ENCODE results near the gene ETDC.
"Not testable (repeated sequence)": the region's sequence is repeated elsewhere in the genome, so short reads cannot be mapped to it uniquely, and the experiment has no call there.

The ETDC gene

GRCh38 chrX:135309430-135309923 is at the start of gene ETDC:
TSS of gene ETDC (plus strand) at chrX:135309480. CDS start at chrX:135309480, 0 bp downstream.
- no peak for DNase-seq (ENCODE audit: low read depth)

GRCh38 chrX:135260976-135261375 is 48.3 kb upstream of the ETDC start:
- not testable (repeated sequence) for DNase-seq (ENCODE audit: low read depth)

GRCh38 chrX:135263376-135263775 is 45.9 kb upstream of the ETDC start:
- not testable (repeated sequence) for DNase-seq (ENCODE audit: low read depth)

- DNase-seq (ENCODE audit: low read depth): no peak
Observed at GRCh38 chrX:135264206-135264605, 45.1 kb upstream of the ETDC start.

GRCh38 chrX:135273162-135273561 is 36.1 kb upstream of the ETDC start:
- DNase-seq (ENCODE audit: low read depth): no peak

DNA sequence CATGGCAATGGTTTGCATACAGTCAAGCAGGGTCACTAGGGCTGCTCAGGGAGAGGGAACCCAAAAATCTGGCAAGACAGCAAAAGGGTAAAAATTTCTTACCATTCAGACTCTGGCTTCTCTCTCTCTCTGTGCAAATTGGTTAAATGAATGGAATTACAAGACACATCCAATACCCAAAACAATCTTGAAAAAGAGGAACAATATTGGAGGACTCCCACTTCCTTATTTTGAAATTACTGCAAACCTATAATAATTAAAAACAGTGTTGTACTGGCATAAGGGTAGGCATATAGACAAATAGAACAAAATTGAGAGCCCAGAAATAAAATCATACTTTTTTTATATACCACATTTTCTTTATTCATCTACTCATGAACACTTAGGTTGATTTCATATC is 33.3 kb upstream of the ETDC start:
- DNase-seq (ENCODE audit: low read depth): no peak

DNA sequence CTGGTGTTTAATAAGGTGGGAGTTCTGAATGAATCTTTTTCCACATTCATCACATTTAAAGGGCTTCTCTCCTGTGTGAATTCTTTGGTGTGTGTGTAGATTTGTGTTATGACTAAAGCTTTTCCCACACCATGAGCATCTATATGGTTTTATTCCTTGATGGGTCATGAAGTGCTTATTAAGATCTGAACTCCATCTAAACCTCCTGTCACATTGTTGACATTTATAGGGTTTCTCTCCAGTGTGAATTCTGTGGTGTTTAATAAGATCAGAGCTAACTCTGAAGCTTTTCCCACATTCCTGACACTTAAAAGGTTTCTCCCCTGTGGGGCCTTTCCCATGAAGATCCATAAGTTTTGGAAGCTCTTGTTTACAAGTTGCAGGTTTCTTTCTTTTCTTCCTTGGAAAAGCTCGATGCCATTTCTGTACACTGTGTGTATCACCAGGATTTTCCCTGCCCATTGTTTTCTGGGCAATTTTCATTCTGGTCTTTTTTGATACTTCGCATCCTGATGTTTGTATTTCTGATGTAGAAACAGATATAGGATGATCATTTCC is 21.9 kb upstream of the ETDC start:
- no peak for DNase-seq (ENCODE audit: low read depth)

GRCh38 chrX:135295238-135295943 is 13.9 kb upstream of the ETDC start:
- no peak for DNase-seq (ENCODE audit: low read depth)

GRCh38 chrX:135295944-135296305 is 13.4 kb upstream of the ETDC start:
- no peak for DNase-seq (ENCODE audit: low read depth)

DNA sequence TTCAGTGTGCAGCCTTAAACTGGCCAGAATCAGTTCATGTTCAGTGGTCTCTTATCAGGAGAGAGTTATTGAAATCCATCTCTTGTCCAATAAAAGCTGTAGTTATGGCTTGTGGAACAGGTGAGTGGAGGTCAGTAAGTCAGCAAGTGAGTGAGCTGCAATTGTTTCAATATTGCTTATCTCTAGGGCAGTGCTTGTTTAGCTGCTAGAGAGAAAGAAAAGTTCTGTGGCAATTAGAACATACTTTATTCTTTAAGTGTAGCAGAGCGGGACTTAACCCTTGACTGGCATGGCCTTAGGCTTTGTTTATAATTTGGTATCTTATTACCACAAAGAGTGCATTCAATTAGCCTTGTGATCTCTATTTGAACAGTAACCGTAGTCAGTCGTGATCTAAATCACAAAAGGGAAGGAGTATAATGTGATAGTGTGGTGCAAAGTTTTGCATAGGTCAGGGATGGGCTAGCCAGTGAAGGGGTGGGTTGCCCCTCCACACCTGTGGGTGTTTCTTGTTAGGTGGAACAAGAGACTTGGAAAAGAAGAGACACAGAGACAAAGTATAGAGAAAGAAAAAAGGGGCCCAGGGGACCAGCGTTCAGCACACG is 6.9 kb upstream of the ETDC start:
- no peak for DNase-seq (ENCODE audit: low read depth)

- no peak for DNase-seq (ENCODE audit: low read depth)
Observed at GRCh38 chrX:135304741-135305140, 4.5 kb upstream of the ETDC start.

GRCh38 chrX:135307171-135307570 is 2.1 kb upstream of the ETDC start:
- DNase-seq (ENCODE audit: low read depth): no peak

DNA sequence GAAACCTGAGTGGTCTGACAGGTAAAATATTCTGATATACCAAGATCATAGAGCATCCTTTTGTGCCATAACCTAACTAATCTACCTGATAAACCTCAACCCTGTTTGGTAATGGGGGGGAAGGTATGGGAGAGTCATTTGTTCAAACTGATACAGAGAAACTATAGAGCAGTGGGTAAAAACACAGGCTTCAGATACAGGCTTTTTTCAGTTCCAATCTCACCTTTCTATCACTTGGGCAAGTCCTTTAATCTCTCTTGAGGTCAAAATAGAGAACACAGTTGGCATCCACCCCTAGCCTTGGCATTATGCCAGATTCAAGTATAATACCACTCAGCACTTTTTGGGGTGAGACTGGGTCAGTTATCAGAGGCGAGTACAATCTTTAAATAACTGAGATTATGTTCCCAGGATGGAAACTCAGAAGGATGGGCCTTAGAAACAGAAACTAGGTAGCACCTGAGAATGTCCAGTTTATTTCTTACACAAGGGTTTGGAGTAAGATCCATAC is 880 bp upstream of the ETDC start:
- no peak for DNase-seq (ENCODE audit: low read depth)

GRCh38 chrX:135315864-135316263 is 6.6 kb downstream of the ETDC start:
- DNase-seq (ENCODE audit: low read depth): no peak

GRCh38 chrX:135324463-135324862 is 15.2 kb downstream of the ETDC start:
- DNase-seq (ENCODE audit: low read depth): no peak

DNA sequence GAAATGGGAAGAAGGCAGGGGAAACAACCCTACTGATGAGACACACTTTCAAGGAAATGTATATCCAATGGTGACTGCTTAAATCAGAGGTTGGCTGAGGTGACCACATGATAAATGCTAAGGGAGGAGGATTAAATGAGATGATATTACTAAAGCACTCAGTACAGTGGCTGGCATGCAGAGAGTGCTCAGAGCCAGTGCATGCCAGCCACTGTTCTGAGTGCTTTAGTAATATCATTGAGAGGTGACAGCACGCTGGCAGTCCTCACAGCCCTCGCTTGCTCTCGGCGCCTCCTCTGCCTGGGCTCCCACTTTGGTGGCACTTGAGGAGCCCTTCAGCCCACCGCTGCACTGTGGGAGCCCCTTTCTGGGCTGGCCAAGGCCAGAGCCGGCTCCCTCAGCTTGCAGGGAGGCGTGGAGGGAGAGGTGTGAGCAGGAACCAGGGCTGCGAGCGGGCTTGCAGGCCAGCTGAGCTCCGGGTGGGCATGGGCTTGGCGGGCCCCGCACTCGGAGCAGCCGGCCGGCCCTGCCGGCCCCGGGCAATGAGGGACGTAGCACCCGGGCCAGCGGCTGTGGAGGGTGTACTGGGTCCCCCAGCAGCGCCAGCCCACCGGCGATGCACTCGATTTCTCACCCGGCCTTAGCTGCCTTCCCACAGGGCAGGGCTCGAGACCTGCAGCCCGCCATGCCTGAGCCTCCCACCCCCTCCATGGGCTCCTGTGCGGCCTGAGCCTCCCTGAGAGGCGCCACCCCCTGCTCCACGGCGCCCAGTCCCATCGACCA is 15.9 kb downstream of the ETDC start:
- not testable (repeated sequence) for DNase-seq (ENCODE audit: low read depth)

- DNase-seq (ENCODE audit: low read depth): peak; percentile 77
Observed at GRCh38 chrX:135327299-135327698, 18.0 kb downstream of the ETDC start.

DNA sequence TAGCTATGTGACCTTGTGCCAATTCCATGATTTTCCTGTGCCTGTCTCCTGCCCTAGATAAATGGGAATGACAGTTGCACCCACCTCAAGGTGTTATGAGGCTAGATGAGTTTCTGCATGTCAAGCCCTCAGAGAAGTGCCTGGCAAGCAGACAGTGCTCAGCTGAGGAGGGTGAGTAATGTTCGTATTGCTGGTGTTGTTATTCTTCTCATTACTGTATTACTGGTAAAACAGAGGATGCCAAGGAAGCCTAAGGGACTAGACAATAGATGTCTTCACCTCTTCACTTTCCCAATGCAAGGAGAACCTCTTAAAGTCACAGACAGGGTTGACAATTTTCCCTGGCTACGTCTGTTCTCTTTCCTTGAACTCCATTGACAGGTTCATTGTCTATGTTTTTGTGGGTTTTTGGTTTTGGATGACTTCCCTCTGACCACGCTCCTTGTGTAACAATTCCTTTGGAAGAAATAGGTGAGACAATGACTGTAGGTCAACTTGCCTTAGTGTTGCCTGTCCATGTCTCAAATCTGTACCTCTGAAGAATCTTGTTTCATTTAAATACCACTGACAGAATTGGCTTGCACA is 19.2 kb downstream of the ETDC start:
- no peak for DNase-seq (ENCODE audit: low read depth)

GRCh38 chrX:135330706-135331105 is 21.4 kb downstream of the ETDC start:
- no peak for DNase-seq (ENCODE audit: low read depth)

- DNase-seq (ENCODE audit: low read depth): no peak
Observed at GRCh38 chrX:135331525-135331924, 22.2 kb downstream of the ETDC start.

DNA sequence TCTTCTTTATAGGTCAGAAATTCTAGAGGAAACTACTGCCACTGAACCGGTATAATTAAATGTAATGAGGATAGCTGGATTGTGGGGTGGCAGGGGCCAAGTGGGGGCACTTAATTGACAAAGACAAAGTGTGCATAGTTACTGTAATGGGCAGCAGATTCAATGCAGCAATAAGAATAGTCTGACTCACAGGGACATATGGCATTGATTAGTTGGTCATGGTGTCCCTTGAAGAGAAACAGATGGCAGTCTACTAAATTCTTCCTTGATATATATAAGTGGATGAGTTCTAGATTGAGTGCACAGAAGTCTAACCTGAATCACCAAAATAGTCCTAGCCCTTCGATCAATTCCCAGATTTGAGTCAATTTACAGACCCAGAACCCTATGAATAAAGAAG is 31.6 kb downstream of the ETDC start:
- peak; percentile 43 for DNase-seq (ENCODE audit: low read depth)

GRCh38 chrX:135345107-135345589 is 35.9 kb downstream of the ETDC start:
- DNase-seq (ENCODE audit: low read depth): peak; percentile 39

Measured in fibroblast of the conjunctiva (primary cell).